Measurements from ENCODE around the gene SCD. TPM values are rescaled to one million over a fixed set of nuclear protein-coding genes. Genes with fewer than 3 reads are reported as not detected.

Gene SCD
- total and polyA plus RNA-seq, 9 of the 15 experiments (the other 6 are each of a cell fraction or from before 2014, with no cell fraction given), result 114 to 486 (median 188) TPM

- TF ChIP-seq MGA (IDR thresholded peaks at IDR 0.05) (no peak), NR2C2 (CRISPR knock-in tag; IDR thresholded peaks at IDR 0.05) (no peak), NR2C2 (tag; IDR thresholded peaks at IDR 0.05) (peak; percentile 65), CEBPG (CRISPR knock-in tag; IDR thresholded peaks at IDR 0.05) (peak; percentile 97), CEBPG (tag; conservative IDR thresholded peaks at IDR 0.05 in 1 of 2, IDR thresholded peaks at IDR 0.05 in 1 of 2) (peak; percentile 94 to 98), KLF1 (tag; IDR thresholded peaks at IDR 0.05) (no peak), ERF (CRISPR knock-in tag; IDR thresholded peaks at IDR 0.05) (no peak), ZNF707 (CRISPR knock-in tag; conservative IDR thresholded peaks at IDR 0.05) (no peak), KLF6 (CRISPR knock-in tag; IDR thresholded peaks at IDR 0.05; ENCODE audit: borderline replicate concordance) (no peak), POLR3G (IDR thresholded peaks at IDR 0.05; ENCODE audit: extremely low read depth, insufficient read length, insufficient replicate concordance) (no peak), ZNF143 (CRISPR knock-in tag; IDR thresholded peaks at IDR 0.05) (no peak), ZFPM2 (CRISPR knock-in tag; IDR thresholded peaks at IDR 0.05) (no peak), NBN (IDR thresholded peaks at IDR 0.05; ENCODE audit: low read depth) (peak; percentile 63), CHD2 (IDR thresholded peaks at IDR 0.05; ENCODE audit: low read depth, low read length) (no peak), XRCC5 (IDR thresholded peaks at IDR 0.05; ENCODE audit: low read depth, low read length) (no peak)
Observed at GRCh38 chr10:100373298-100374199, 26.5 kb downstream of the SCD start (continued).
